Gastroesophageal sphincter (tissue), 3 donors: ENCODE results near the gene MYO18B.

ENCODE experiments used
- EP300 ChIP-seq: sonication (generic); formaldehyde crosslinking; IDR thresholded peaks from one replicate; pipeline ENCODE4 v1.6.1; 2017; ENCODE audit warnings: antibody characterized with exemption, mild to moderate bottlenecking
- POLR2A ChIP-seq, 2 donors: fragments of 450-650 bp; IDR thresholded peaks; one replicate each; pipeline ENCODE4 v1.6.1; 2017; ENCODE audit warnings: antibody characterized with exemption in 2 of 2, mild to moderate bottlenecking in 2 of 2, moderate library complexity in 1 of 2
- POLR2AphosphoS5 ChIP-seq: sonication (generic); formaldehyde crosslinking; IDR thresholded peaks from one replicate; pipeline ENCODE4 v1.6.1; 2017; ENCODE audit warnings: antibody characterized with exemption
- TF ChIP-seq, protein P1 (sequence below), 4 experiments: fragments of 200-600 bp in 2 of 4; fragments of 450-650 bp in 2 of 4; sonication (generic) in 1 of 4; IDR thresholded peaks; one replicate each; pipeline ENCODE4 v1.5.1; 2017 to 2019; ENCODE audit warnings: antibody characterized with exemption in 4 of 4, mild to moderate bottlenecking in 2 of 4, moderate library complexity in 2 of 4

DNA sequence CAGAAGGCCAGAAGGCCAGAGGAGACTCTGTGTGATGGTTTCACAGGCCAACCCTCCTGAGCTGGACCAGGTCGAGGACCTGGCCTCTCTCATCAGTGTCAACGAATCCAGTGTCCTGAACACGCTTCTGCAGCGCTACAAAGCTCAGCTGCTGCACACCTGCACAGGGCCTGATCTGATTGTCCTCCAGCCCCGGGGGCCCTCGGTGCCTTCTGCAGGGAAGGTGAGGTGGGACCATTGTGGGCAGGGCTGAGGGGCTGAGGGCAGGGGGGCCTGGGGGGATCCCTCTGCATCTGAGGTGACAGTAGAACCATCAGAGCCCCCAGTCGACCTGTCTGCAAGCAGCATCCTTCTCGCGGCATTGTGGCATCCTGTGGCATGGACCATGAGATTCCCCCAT lies 30.3 kb downstream of the MYO18B start:
- TF ChIP-seq POLR2A (IDR thresholded peaks at IDR 0.05): no peak
- TF ChIP-seq, protein P1, sequence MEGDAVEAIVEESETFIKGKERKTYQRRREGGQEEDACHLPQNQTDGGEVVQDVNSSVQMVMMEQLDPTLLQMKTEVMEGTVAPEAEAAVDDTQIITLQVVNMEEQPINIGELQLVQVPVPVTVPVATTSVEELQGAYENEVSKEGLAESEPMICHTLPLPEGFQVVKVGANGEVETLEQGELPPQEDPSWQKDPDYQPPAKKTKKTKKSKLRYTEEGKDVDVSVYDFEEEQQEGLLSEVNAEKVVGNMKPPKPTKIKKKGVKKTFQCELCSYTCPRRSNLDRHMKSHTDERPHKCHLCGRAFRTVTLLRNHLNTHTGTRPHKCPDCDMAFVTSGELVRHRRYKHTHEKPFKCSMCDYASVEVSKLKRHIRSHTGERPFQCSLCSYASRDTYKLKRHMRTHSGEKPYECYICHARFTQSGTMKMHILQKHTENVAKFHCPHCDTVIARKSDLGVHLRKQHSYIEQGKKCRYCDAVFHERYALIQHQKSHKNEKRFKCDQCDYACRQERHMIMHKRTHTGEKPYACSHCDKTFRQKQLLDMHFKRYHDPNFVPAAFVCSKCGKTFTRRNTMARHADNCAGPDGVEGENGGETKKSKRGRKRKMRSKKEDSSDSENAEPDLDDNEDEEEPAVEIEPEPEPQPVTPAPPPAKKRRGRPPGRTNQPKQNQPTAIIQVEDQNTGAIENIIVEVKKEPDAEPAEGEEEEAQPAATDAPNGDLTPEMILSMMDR (IDR thresholded peaks at IDR 0.05): no peak
- no peak for TF ChIP-seq POLR2AphosphoS5
- no peak for TF ChIP-seq EP300
